ENCODE measurements around the gene KBTBD2.
A peak's percentile ranks its signal among the peaks of the same experiment; 100 is the strongest.
"Not testable (repeated sequence)": the region's sequence is repeated elsewhere in the genome, so short reads cannot be mapped to it uniquely, and the experiment has no call there.

KBTBD2 gene

GRCh38 chr7:32893207-32893524, 1.6 kb upstream of the KBTBD2 start:
- no peak for DNase-seq (ENCODE audit: low spot score)

DNA sequence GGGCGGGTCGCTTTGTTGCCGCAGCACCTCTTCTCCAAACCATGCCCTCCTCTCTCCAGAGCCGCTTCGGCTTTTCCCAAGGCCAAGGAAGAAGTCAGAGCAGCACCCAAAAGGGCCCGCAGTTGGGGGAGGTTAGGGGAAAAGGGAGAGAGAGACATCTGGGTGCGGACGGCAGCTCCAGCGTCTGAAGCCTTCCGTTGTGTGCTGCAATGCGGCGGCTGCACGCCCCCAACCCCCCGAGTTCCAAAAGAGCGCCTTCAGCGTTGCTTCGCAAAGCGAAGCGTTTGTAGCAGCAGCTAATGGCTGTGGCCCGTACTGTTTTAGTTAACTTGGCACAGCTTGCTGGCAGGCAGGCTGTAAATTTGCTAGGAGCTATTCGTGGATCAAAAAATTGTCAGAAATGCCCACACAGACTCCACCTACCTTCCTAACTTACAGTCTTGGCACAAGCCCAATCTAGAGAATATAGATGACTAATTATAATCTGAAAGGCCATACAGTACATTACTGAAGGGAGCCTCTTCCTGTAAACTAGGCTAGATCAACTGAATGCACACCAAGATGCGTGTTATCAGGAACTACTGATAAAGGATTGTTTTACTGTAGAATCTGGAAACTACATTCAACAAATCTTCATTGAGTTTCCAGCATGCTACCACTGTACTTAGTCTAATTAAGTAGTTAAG, 1.1 kb upstream of the KBTBD2 start:
- peak; percentile 52 for DNase-seq (ENCODE audit: low spot score)

GRCh38 chr7:32891800-32892520, 400 bp upstream of the KBTBD2 start:
- peak; percentile 97 for DNase-seq (ENCODE audit: low spot score)

DNA sequence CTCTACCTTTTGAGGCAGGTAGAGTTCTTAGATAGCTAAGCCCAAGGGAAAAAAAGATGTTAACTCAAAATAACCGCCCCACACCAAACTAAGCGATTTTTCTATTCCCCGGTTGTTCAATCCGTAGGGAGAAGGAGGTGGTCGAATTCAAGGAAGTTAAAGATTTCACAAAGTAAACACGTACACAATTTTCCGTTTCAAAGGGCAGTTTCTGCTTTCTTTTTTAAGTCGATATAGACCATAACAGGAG, 842 bp downstream of the KBTBD2 start:
- no peak for DNase-seq (ENCODE audit: low spot score)

DNA sequence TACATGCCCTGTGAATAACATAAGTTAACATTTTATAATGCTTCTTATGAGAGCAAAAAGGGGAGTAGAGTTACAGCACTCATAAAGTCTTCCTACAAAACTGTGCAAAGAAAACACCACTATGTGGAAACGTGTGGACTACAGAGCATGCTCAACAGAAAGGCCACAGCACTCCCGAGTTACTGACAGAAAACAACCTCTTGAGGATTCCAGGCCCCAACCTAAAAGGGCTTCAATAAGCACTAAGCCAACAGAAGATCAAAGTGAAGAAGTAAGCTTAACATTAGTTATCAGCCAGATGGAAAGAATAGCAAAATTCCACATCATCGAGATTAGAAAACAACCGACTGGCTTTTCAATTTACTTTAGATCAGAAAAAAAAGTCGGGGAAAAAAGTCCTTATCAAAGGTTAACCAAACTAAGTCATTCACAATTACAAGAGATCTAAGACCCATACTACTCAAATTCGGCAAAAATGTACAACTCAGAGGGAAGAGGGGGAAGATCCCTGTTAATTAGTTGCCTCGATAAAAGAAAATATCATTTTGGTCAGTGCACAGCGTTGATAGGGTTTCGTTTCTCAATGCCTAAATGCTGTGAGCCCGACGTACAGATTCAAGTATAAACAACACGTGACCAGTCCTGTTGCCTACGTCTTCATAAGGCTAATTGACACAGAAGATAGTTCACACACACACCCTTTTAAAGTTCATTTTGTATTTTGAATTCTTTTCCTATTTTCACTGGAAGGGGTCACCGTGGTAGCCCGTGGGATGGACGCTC, 1.4 kb downstream of the KBTBD2 start:
- peak; percentile 70 for DNase-seq (ENCODE audit: low spot score)

- DNase-seq (ENCODE audit: low spot score): no peak
Observed at GRCh38 chr7:32888505-32888904, 3.1 kb downstream of the KBTBD2 start.

- DNase-seq (ENCODE audit: low spot score): no peak
Observed at GRCh38 chr7:32887395-32887794, 4.2 kb downstream of the KBTBD2 start.

GRCh38 chr7:32881074-32881982, 10.2 kb downstream of the KBTBD2 start:
- DNase-seq (ENCODE audit: low spot score): no peak

DNA sequence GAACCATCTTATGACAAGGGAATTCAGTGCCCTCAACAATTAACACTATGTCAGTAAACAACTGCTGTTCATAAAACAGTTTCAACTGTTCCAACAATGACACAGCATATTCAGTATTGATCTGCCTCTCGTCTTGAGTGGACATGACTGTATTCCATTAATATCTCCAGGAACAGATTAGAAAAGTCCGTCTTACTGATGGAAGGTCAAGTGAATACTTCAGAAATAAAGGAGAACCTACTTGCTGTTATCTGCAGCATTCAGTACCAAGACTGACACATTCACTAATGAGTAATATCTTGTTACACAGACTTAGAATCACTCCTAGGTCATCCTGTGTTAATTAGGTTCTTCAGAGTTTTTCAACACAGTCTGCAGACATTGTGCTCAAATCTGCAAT, 12.1 kb downstream of the KBTBD2 start:
- peak; percentile 20 for DNase-seq (ENCODE audit: low spot score)

DNA sequence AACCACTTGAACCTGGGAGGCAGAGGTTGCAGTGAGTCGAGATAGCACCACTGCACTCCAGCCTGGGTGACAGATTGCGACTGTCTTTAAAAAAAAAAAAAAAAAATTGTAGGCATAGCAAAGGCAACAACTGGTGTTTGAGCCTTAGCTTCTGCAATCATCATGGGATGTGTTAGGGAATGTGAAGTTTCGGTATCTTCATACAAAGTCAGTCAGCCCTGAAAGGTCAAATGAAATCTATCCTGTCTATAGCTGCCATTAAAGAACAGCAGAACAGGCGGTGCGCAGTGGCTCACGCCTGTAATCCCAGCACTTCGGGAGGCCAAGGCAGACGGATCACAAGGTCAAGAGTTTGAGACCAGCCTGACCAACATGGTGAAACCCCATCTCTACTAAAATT, 13.5 kb downstream of the KBTBD2 start:
- not testable (repeated sequence) for DNase-seq (ENCODE audit: low spot score)

- DNase-seq (ENCODE audit: low spot score): no peak
Observed at GRCh38 chr7:32872421-32872820, 19.1 kb downstream of the KBTBD2 start.

DNA sequence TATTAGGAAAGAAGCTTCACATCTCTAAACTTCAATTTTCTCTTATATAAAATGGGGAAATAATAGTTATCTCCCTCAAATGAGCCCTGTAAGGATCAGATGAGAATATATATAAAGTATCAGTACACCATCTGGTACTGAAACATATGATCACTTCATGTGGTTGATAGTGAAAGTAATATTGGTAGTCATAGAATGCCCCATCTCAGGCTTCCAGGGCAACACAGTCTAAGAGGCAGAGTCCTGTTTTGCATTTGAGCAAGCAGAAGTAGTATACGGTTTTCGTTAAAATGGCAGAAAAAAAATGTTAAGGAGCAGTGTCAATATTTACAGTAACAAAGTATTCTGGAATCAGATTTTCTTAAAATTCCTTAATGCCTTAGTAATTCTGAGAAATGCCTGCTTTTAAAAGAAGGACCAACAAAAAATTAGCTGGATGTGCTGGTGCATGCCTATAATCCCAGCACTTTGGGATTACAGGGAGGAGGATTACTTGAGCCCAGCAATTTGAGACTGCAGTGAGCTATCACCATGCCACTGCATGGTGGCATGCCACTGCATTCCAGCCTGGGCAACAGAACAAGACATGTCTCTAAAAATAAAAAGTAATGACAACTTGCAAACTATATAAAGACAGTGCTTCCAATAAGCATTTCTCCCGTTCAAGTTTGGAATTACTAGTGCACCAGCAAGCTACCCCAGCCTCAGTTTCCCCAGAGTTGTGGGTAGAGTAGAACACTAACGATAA, 19.8 kb downstream of the KBTBD2 start:
- DNase-seq (ENCODE audit: low spot score): no peak

- no peak for DNase-seq (ENCODE audit: low spot score)
Observed at GRCh38 chr7:32870298-32870697, 21.3 kb downstream of the KBTBD2 start.

DNA sequence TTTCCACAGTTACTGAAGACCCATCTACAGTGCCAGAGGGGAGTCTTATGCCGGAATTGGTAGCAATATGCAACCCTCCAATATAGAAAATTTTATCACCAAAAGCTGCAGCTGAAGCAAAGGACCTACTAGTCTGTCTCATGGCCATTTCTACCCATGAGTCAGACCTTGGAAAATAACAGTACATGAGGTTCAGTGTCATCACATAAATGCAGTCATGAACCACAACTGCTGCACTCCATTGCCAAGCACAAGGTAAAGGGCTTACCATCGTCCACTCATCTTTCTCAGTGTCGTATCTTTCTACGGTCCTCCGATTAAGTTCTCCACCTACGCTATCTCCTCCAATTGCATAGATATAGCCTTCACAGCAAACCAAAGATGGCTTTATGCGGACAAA, 21.8 kb downstream of the KBTBD2 start:
- no peak for DNase-seq (ENCODE audit: low spot score)

- peak; percentile 64 for DNase-seq (ENCODE audit: low spot score)
Observed at GRCh38 chr7:32868116-32868515, 23.4 kb downstream of the KBTBD2 start.

GRCh38 chr7:32865448-32866030, 26.0 kb downstream of the KBTBD2 start:
- no peak for DNase-seq (ENCODE audit: low spot score)

- not testable (repeated sequence) for DNase-seq (ENCODE audit: low spot score)
Observed at GRCh38 chr7:32863872-32864271, 27.7 kb downstream of the KBTBD2 start.

DNA sequence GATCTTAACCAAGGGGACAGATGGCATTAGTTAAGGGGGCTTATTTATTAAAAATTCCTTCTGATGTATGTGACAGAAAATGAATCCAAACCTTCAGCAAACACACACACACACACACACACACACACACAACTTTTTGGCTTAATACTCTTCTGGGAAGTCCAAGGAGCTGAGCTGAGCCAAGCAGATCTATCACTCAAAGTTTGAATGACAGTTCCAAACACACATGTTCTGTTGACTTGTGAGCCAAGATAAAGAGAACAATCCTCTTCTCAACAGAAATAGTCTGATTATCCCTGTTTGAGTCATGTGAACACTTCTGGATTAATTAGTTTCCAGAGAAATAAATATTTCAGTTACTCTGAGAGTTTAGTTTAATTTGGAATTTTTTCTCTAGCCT, 31.5 kb downstream of the KBTBD2 start:
- DNase-seq (ENCODE audit: low spot score): no peak

GRCh38 chr7:32858648-32859047, 32.9 kb downstream of the KBTBD2 start:
- no peak for DNase-seq (ENCODE audit: low spot score)

DNA sequence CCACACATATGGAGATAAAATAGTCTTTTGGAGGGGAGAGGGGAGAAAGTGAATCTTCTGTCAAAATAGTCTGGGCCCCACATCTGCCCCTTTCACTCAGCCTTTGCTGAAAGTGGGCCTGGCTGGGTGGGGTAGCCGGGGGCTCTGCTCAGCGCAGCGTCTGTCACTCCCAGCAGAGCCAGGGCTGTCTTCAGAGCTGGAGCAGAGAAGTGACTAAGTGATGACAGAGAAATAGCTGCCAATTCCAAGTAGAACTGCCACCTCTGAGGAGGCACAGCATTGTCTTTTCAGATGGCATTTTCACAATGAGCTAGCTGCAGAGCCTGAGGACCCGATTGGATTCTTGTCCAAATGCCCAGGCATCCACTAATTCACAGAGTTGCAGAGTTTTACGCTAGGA, 34.5 kb downstream of the KBTBD2 start:
- not testable (repeated sequence) for DNase-seq (ENCODE audit: low spot score)
